ENCODE measurements around the gene MYH1.

- no peak for TF ChIP-seq POLR2A (IDR thresholded peaks at IDR 0.05; ENCODE audit: low read length)
- no peak for TF ChIP-seq GATA1 (IDR thresholded peaks at IDR 0.05; ENCODE audit: low read depth, low read length)
Observed at GRCh38 chr17:10558049-10558448, 39.7 kb upstream of the MYH1 start.
